Measurements from ENCODE around the gene CCDC149.

The CCDC149 gene

DNA sequence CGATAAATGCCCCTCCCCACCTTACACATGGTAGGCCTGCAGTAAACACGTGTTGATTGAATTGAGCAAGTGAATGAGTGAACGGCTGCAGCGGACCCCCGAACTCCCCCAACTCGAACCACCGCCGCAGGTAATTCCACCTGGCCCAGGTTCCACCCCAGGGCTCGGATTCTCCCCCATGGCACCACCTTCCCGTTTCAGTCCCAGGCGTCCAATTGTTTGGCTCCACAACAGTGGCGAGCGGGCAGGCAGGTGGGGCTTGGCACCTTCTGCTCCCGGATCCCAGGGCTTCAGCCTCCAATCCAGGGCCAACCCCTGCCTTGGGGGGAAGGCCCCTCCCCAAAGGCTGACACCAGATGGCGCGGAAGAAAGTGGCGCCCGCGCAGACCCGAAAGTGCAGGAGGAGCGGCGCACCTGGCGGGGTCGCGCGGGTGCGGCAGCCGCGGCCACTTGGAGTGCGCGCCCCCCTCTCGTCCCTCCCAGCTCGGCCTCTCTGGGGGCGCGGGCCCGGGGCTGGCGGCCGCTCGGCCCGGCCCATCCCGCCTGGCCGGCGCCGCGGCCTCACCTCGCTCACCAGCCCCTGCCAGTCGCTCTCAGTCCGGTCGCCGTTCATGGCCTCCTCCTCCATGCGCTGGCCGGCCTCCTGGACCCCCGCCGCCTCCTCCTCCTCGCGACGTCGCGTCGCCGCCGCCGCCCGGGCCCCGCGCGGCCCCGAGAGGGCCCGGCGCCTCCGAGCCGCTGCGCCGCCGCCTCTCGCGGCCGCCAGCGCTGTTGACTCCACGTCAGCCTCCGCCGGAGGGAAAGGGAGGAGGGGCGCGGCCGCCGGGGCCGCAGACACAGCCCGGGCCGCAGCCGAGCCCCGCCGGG, at the start of gene CCDC149:
Gene CCDC149, minus strand, starts transcription at position 791 of the 867 bp plus-strand sequence. Its CDS starts 178 bp downstream, at position 613.
- peak; percentile 0 for DNase-seq (ENCODE audit: low read depth)

DNA sequence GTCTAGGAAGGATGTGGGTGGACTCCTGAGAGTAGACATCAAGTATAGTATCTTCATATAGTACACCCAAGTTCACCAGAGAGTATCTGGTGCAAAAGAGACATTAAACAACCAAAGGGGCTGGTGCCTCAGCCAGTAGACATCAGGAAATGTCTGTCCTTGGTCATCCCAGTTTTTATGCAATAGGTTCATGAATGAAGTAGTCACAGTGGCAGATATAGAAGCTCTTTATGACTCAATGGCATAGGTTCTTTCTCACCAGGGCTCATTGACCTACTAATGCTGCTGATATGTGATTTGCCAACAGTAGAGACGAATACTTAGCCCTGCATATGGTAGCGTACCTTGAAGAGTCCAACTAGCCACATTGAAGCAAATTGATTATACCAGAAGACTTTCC, 45.0 kb upstream of the CCDC149 start:
- DNase-seq (ENCODE audit: low read depth) = no peak

DNA sequence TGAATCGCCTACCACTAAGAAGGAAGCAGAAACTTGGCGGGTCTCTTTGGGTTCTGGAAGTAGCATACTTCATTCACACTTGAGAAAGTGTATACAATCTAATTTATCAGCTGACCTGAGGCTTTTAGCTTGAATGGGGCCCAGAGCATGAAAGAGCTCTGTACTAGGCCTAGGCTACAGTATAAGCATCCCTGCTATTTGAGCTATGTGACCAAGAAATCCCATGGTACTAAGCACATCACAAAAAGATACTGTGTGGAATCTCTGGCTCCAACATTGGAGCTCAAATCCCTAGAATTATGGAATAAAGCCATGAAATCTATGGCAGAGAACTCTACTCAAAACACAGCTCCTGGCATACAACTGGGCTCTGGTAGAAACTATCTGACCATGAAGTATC, 43.9 kb upstream of the CCDC149 start:
- no peak for DNase-seq (ENCODE audit: low read depth)

DNA sequence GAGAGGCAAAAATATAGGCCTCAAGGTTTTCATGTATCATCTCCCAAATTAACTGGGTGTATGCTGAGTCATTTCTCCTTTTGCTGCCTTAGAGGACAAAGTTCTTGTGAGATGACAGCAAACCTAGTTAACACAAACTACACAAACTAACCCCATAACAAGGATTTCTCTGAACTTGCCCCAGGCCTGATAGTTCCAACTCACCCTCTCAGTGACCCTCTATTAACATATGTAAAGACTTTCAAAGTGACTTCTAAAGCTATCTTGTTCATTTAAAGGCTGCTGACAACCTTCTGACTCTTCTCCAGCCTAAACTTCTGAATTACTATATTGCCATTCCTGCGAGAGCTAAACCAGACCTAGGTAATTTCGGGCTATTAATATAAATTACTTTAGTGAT, 43.2 kb upstream of the CCDC149 start:
- DNase-seq (ENCODE audit: low read depth) = no peak

DNA sequence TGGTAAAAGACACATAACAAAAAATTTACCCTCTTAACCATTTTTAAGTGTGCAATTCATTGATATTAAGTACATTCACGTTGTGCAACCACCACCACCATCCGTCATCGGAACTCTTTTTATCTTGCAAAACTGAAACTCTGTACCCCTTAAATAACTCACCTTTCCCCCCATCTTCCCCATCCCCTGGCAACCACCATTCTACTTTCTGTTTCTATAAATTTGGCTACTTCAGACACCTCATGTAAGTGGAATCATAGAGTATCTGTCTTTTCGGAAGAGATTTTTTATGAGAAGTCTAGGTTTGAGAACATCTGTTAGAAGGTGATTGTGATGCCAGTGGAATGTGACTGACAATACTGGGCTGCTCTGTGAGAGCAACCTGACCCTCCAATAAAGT, 39.8 kb upstream of the CCDC149 start:
- no peak for DNase-seq (ENCODE audit: low read depth)

DNA sequence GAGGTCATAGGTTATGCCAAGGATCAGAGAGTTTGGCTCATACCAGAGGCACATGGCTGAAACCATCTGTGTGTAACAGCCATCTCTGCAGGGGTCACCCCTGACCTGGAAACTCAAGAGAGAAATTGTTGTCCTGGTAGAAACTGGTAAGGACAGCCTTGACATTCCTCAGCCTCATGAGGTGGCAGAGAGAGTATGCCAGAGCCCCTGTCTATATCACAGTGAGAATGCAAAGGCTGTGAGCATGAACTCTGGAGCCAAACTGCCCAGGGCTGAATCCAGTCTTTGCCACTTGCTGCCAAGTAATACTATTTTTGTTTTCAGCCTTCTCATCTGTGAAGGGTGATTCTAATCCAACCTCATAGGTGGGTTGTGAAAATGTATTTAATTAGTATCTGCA, 37.1 kb upstream of the CCDC149 start:
- DNase-seq (ENCODE audit: low read depth) = no peak

DNA sequence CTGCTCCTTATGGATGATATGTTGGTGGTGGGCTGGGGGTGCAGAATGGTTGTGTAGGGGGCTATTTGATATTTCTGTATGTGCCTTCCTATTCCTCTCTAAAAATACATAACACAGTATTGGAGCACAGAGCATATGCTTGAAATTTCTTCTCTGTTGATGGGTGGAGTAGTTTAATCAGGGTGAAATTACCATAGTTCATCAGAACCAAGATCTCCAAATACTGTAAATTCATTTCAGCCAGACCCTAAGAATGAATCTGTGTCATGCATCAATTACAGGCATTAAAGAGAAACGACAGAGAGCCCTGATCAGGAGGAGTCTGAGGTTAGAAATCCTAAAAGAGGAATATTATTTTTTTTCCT, 25.1 kb upstream of the CCDC149 start:
- DNase-seq (ENCODE audit: low read depth) = no peak

DNA sequence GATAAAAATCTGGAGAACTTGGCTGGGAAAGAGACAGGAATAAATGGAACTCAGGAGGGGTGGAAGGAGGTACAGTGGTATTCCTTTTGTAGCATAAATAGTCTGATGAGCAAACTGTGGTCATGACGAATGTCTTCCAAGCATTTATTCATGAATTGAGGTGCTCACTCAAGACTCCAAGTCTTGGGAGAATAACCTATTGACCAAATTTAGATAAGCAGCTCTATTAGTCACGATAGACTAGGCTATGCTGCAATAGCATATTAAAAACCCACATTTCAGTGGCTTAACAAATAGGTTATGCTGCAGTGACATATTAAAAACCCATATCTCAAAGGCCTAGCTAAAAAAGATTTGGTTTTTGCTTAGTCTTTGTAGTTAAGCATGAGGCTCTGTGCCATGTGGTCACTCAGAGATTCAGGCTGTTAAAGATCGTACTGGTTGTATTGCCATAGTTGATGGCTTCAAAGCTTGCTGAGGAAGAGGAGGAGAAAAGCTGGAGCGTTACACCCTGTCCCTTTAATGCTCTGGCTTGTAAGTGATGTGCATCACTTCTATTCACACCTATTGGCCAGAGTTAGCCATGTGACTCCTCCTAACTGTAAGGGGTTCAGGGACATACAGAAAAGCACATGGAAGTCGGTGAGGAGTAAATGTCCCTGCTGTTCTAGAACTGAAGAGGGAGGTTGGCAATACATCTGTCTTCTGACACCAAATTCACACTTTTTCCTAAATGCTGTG, 24.5 kb upstream of the CCDC149 start:
- no peak for DNase-seq (ENCODE audit: low read depth)

DNA sequence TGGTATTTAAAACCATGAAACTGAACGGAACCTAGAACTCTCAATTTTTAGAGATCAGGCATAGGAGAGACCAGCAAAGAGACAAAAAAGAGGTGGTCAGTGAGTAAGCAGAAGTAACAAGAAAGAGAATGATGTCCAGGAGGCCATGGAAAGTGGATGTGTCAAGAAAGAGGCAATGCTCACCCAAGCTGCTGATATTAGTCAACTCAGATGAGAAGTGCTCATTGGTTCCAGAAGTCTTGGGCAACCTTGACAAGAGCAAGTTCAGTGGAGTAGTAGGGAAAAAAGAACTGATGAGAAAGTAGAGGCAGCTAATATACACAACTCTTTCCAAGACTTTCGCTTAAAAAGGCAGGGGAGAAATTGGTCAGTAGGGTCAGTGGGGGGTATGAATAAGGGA, 23.0 kb upstream of the CCDC149 start:
- DNase-seq (ENCODE audit: low read depth) = no peak

DNA sequence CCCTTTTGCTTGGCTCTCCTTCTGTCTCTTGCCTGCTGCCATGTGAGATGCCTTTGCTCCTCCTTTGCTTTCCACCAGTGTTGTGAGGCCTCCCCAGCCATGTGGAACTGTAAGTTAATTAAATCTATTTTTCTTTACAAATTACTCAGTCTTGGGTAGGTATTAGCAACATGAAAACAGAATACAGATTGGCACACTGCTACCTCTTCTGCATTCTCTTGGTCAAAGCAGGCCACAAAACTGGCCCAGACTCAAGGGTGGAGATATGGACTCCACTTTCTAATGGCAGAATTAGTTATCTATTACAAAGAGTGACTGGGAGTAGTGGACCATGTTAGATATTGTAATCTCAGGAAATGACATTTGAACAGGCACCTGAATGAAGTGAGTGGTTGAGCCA, 21.5 kb upstream of the CCDC149 start:
- DNase-seq (ENCODE audit: low read depth) = no peak

DNA sequence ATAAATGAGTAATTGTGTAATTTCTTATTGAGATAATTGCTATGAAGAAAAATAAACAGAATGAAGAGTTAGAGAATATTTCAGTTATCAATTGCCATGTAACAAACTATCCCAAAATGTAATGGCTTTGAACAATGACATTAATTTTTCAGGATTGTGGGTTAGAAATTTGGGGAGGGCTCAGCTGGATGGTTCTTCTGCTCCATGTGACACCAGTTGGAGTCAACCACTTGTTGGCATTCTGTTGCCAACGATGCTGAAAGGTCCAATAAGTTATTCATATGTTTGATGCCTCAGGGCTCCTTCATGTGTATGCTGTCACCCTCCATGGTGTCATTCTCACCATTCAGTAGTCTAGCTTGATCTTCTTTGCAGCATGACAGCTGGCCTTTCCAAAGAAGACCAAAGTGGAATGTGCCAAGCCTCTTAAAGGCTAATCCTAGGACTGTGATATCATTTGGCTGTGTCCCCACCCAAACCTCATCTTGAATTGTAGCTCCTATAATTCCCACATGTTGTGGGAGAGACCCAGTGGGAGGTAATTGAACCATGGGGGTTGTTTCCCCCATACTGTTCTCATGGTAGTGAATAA, 20.9 kb upstream of the CCDC149 start:
- DNase-seq (ENCODE audit: low read depth) = no peak

DNA sequence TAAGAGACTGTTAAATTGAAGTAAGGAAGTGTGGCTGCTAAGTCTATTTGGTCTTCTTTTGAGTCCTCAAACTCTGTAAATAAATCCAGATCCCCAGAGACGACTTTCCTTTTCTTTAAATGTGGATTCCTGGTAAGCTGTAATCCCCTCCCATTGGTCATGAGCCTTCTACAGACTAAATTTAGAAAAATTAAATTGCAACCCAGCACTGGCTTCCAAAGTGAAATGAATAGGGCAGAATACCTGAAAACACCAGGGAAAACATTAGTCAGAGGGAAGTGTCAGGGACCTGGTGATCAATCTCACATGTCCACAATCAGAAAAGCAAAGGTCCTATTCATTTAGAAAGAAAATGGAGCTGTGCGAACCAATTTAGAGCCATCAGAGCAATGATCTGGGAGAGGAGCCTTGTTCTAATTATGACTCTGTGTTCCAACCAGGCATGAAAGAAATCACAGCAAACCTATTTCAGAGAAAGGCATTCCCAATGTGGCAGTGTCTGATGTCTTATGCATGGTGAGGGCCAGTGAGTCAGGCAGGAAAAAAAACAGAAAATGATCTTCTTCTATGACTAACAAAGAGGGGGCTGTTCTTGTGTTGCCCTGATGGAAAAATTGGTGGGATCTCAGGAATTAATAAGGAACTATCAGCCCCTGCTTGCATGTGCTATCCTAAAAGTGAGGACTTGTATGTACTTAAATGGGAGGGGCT, 19.8 kb upstream of the CCDC149 start:
- no peak for DNase-seq (ENCODE audit: low read depth)

DNA sequence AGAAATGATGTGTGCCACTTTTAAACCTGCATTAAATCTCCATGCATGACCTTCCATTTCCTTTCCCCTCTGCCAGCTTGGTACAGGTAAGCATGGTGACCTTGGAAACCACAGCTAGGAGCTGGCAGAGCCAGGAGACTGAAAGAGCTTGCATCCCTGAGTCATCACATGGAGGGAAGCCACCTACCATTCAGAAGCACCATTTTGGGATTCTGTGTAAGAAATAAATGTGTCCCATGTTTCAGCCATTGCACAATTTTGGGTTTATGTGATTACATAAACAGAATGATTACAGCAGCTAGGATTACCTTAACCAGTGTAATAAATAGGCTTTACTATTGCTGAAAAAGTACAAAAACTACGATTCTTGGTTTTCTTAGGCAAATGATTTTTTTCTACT, 17.3 kb upstream of the CCDC149 start:
- no peak for DNase-seq (ENCODE audit: low read depth)

DNA sequence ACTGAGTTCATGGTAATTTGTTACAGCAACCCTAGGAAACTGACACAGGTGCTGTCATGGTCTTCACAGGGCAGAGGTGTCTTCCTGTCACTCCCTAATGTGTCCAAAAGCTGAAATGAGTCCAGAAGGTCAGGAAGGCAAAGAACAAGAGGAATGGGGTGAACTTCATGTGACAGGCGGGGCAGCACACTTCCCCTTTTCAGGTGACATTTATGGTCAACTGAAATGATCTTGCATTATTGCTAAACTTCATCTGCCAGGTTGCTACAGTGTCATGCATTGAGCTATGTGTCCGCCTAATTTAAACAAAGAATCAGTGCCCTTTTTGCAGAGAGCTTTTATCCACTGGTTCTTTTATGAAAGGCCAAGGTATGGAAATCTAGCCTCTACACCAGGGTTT, 15.9 kb upstream of the CCDC149 start:
- no peak for DNase-seq (ENCODE audit: low read depth)

DNA sequence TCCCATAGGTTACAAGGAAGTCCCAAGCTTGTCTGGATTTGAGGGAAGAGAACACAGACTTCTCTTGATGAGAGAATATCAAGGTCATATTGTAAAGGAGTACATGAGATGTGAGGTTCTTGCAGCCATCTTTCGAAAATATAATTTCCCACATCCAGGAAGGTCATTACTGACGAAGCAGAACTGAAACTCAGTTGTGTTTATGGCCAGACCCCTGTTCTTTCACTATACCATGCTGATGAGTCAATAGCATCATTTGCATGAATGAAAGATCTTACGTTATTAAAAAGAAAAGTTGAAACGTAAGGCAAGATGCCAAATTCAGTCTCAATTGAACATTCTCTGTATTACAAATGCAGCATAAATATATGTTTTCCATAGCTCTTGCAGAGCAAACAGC, 14.2 kb upstream of the CCDC149 start:
- DNase-seq (ENCODE audit: low read depth) = no peak

DNA sequence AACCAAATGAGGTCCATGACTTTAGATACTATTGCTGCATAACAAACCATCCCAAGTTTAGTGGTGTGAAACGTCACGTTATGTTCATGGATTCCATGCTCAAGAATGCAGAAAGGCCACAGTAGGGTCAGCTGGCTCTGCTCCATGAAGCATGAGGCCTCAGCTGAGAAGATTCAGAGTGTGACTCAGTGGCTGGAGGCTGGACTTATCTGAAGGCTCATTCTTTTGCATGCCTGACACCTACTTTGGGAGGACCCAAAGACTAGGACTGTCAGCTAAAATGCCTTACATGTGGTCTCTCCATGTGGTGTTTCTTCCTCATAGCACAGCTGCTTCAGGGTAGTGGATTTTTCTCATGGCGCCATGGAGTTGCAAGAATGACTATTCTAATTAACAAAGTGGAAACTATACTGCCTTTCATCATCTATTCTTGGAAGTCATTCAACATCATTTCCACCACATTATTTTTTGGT, 11.5 kb upstream of the CCDC149 start:
- no peak for DNase-seq (ENCODE audit: low read depth)

DNA sequence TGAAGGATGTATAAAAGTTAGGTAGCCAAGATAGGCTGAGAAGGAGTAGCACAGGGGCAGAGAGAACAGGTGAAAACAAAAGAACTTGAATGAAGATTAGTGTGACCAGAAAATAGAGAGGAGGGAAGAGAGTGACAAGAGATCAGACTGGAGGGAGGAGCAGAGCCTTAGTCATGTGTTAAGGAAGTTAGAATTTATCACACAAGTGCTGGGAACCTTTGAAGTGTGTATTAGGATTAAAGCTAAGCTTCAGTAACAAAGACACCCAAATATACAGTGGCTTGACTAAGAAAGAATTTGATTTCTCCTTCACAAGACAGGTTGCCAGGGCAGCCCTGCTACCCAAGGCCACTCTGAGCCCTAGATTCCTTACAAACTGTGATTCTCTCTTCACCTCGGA, 10.7 kb upstream of the CCDC149 start:
- no peak for DNase-seq (ENCODE audit: low read depth)

DNA sequence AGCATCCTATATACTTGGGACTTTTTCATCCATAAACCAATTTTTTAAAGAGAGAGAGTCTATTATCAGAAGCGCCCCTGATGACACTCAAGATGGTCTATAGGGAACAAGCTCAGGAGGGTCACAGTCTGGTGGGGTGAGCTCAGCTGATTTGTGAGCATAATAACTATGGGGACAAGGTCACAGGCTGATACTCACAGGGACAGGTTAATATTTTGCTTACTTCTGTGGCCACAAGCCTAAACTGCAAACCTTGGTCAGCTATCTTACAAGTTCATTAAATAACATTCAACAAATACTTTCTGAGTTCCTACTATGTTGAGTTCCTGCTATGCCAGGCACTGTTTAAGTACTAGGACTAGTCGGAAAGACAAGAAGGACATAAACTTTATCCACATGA, 10.2 kb upstream of the CCDC149 start:
- no peak for DNase-seq (ENCODE audit: low read depth)

DNA sequence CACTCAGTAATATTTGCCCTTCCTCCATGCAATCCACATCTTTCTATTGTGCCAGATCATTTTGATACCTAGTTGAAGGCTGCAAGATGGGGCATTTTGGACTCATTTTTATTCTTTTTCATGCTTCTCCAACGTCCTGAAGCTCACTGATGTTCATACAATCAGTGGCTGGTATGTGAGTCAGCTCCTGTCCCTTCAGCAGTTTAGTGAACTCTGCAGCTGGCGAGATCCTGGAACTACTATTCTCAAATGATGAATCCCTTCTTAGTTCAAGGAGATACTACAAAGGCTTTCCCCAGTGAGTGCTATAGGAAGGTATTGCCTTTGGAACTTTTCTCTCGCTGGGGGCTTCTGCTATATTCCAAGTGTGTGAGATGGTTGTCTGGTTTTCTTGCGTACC, 9.6 kb upstream of the CCDC149 start:
- DNase-seq (ENCODE audit: low read depth) = no peak

DNA sequence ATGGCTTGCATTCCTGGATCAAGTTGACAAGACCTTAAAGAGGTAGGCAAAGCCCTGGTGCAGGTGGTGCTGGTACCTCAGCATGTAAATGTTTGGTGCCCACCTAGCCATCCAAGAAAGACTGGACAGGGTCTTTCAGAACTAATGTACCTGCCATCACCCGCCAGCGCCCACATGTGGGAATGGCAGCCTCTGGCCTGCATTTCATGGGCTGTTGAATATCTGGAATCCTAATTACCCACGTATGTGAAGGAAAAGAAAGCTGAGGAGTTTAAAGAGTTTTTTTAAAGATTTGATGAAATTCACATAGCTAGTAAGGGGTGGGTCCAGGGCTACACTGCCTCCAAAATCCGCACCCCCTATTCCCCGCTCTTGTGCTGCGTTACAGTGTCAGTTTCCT, 8.6 kb upstream of the CCDC149 start:
- DNase-seq (ENCODE audit: low read depth) = no peak

DNA sequence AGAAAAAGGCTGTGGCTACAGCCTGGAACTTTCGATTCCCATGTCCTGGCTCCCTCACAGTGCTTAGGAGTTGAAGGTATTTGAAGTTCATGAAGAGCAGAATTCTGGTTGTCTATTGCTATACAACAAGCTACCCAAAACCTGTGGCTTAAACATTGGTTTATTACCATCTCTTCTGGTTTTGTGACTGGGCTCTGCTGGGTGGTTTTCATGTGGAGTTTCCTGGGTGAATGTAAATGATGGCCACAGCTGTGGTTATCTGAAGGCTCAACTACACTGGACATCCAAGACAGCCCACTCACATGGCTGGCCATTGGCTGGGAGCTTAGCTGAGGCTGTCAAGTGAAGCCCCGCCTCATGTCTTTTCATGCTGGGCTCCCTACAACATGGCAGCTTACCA, 7.2 kb upstream of the CCDC149 start:
- no peak for DNase-seq (ENCODE audit: low read depth)

DNA sequence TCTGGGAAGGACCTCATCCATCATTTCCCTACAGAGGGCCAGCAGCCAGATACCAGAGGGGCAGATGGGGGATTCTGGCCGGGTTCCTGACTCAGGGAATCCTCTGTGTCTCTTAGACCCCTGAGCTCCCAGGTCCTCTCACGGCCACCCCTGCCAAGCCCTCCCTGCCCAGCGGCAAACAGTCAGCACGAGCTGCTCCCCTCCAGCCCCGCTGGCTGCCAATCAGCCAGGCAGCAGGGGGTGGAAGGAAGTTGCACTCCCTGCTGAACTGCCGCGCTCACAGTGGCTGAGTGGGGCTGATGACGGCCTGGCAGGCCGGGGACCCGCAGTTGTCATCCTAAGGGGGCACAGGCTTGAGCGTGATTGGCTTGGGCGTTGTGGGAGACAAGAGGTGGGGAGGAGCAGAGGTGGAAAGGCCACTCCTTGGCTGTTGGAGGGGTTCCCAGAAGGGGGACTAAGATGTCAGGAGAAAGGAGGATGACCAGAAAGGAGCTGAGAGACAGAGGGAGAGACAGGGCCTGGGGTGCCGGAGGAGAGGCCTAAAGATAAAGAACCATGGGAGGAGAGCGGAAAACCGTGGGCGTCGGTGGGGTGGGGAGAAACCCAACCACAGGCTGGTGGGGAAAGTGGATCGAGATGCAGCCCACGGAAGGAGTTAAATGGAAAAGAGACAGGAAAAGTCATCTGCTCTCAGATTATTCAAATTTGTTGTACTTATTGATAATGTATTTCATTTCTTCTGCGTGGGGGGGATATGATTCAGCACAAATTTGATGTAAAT, 4.4 kb upstream of the CCDC149 start:
- no peak for DNase-seq (ENCODE audit: low read depth)

All from activated T-cell treated with anti-CD3 and anti-CD28 coated beads for 24 hours (primary cell).